Activated T-helper 1 cell treated with Interleukin-2 at 50 U/mL for 16 hours (primary cell): Measurements from ENCODE around the gene MGAT4C.

Source experiments
- DNase-seq: peaks from one replicate; pipeline ENCODE4 v3.0.0-alpha.2; 2020; ENCODE audit warnings: low read depth

MGAT4C gene

DNA sequence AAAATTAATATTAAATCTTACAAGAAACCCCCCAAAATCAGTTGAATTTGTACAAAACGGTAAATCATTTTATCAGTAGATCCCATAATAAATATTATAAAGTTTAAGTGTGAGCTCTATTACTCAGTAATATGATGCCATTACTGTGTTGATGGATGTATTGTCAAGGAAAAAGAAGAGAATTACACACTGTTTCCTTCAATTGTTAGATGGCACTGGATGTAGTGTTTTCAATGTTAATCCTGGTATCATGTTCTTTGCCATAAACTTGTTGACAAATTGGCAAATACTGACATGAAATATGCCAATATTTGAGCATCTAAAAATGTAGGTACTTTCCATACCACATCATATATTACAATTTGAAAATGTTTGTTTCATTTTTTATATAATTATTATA lies 280.5 kb downstream of the MGAT4C start:
- no peak for DNase-seq

DNA sequence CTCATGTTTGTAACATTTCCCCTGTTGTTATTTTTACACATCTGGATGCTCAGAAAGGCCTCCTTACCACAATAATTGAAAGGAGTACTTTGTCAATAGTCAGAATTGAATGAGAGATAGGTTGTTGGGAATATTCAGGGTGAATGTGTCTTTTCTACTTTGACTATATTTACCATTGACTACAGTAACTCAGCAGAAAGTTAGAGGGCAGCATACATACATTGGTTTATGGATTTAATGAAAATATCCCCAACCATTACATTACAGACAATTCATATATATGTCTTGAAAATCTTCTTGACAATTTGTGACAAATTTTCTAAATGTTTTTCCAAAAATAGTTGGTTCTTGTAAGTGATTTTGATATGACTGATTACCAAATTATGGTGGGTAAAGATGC lies 284.4 kb downstream of the MGAT4C start:
- no peak for DNase-seq

DNA sequence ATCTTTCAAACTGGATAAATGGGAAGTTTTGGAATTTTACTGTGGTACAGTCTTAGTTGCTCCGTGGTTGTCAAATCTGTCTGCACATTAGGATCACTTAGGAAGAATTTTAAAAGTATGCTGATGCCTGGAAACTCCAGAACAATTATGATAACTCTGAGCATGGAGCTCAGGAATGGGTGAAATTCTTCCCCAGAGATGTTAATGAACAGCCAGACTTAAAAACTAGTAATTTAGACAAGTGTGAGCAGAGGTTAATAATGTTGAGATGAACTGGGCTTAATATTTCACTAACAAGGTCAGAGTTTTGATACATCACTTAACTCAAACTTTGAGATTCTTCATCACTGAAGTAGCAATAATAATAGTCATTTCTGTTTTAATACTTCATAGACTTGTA lies 287.6 kb downstream of the MGAT4C start:
- no peak for DNase-seq

DNA sequence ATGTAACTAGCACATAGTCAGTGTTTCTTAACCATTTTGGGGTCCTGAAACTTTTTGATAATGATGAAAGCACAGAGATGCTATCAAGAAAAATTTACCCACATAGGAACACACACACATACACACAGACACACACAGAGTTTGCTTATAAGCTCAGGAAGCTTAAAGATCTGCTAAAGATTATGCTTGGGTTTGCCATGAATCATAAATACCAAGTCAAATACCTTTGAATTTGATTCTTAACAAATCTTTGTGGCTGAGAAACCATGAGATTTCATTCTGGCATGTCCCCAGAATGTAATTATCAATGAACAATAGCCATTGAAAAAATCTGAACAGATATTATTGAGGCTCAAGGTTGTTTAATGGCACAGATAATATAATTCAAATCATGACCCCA lies 292.9 kb downstream of the MGAT4C start:
- no peak for DNase-seq

DNA sequence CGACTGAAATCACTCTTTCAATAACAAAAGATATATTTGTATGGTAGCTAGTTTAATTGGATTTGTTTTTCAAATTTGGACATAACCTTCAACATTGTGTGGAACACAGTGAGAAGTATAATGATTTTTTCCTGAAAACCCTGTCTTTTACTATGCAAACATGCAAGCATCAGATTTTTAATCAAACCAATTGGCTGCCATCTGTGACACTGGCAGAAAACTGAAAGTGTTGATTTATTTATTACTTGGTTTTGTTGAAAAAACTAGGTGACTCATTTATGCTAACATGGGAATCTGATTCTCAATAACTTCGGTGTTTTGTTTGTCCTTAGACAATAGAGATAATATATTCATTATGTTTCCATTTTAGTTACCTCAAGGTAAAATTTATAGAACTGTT lies 300.1 kb downstream of the MGAT4C start:
- DNase-seq = no peak

DNA sequence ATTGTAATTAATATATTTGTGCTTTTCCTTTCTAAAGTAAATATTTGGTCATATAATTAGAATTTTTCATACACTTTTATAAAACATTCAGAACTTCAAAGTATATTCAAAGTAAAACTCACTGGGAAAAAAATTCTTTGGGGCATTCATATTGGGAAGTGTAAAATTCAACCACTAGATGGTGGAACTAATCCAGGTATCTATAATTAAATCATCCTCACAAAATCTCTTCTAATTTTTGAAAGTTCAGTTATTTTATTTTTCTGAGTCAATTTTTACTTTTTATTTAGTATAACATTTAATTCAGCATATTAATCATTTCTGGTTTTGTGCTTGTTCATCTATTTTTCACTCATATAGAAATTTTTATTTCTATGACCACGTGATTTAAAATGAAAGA lies 301.1 kb downstream of the MGAT4C start:
- no peak for DNase-seq

DNA sequence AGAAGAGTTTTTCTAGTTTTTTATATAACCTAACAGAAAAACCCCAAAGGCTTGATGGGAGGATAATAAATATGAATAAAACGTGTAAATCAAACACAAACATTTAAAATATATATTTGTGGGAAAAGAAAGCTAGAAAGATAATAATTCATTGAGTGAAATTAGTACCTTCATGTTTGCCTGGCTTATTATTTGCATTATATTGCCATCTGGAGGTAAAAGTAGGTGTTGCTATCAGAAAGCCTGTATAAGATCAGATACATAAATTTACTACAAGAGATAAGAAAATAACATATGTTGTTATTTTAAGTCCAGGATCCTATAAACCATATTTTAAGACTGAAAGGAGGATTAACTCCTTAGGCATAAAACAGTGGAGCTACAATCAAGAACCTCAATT lies 304.4 kb downstream of the MGAT4C start:
- no peak for DNase-seq

DNA sequence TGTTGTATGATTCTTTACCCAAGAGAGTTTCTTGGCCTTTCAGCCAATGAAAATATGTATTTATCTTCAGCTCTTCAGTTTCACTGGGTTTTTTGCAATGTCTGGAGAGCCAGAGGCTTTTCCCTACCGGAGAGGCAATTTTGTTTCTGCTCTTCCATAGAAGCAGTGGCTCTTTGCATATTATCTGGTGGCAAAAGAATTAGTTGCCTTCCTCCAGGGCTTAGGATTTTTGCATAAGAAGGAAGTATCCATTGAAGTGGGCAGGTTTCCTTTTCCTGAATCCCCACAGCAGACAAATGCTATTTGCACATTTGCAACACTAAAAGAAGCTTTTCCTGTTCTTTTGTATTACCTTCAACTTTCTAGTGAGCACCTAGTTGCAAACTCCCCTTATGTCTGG lies 306.9 kb downstream of the MGAT4C start:
- DNase-seq = no peak

DNA sequence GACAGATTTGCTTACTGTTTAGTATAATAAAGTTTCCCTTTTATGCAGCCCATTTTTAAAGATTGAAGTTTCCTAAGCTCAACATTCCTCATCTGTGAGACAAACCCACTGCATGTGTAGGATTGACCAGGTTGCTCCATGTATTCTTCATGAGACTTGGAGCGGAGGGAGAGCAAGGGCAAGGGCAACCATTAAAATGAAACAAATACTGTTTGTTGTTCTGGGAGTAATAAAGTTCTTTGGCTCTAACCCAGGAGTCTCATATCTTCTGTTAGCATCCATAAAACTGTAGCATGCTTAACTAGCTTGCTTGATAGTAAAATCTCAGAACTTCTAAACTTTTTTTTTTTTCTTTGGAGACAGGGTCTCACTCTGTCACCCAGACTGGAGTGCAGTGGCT lies 307.9 kb downstream of the MGAT4C start:
- no peak for DNase-seq

DNA sequence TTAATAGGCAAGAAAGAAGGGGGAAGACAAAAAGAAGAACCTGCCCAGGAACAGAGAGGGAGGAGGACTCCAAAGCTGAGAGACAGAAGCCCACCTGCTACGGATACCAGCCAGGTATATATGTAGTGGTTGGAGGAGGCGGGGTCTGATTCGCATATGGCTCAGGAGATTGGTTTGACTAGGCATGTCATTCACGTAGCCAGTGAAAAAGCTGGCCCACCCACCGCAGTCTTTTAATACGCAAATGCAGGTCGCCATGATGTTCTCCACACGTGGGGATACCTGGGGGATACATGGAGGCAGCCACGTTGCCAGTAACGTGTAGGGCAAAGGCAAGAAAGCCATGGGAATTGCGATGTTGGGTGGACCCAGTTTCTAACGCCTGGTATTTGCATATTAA lies 308.9 kb downstream of the MGAT4C start:
- no peak for DNase-seq

DNA sequence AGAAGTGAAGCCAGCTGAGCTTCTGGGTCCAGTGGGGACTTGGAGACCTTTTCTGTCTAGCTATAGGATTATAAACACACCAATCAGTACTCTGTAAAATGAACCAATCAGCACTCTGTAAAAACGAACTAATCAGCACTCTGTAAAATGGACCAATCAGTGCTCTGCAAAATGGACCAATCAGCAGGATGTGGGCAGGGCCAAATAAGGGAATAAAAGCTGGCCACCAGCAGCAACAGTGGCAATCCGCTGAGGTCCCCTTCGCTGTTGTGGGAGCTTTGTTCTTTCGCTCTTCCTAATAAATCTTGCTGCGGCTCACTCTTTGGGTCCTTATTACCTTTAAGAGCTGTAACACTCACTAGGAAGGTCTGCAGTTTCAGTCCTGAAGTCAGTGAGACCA lies 309.8 kb downstream of the MGAT4C start:
- no peak for DNase-seq

DNA sequence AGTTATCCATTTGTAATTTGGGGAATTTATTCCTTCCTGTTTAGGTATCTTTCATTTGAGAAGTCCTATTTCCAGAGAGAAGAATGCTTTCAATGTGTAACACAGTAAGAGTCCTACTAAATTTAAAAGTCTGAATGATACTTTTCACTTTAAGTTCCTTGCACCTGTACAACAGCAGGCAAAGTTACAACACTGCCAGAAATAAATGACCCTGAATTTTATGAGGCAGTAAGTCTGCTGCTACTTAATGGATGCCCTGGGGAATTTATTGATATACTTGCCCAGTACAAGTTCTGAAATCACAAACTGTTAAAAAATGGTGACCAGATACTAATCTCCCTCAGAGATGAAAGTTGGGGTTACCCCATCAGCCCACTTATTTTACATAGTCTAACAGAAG lies 329.0 kb downstream of the MGAT4C start:
- no peak for DNase-seq

DNA sequence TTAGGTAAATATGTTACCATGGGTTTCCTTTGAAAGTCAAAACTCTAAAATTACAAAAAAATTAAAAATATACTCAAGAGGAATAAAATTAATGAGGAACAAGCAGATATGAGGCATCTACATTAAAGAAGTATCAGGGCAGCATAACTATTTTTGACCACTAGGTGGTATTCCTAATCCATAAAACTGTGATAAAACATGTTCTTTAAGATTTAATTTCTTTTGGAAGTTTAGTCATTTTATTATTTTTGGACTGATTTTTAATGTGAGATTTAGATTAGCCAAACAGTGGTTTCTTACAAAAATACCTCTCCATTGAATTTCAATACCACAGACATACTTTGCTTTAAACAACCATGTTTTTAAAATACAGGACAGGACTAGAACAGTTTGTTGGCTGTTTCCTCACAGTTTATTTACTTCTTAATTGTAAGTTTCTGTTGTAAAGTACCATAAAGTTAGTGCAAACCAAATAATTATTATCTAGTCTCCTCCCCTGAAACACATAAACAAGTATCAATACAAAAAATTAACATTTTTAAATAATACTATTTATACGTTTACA lies 332.3 kb downstream of the MGAT4C start:
- DNase-seq = no peak

DNA sequence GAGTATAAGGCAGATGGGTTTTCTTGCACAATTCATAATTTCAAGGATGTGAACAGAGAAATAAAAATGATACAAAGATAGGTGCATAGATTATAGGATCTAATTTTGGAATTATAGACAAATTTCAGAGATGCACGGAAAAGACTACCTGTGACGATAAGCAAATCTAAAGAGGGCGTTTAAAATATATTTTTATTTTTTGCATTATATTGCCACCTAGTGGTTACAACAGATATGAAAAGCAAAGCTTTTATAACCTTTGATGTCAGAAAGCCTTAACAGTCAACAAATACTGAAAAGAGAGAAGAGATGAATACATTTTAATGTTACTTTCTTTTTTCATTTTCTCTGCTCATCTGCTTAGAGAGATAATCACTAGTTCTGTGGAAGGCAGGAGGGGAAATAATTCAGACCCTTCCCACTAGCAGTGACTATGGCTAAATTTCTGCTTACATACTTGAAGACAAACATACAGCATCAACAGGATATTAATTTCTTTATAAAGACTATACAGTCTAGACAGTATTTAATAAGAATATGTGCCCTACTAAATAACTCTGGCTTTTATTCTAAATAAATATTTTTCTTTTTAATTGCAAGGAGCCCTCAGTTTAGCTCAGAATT lies 335.8 kb downstream of the MGAT4C start:
- DNase-seq = no peak
